HCT116 (cell line): ENCODE measurements around the gene FHIT. TPM values are rescaled to one million over a fixed set of nuclear protein-coding genes. Genes with fewer than 3 reads are reported as not detected.

Experiments used
- ATAC-seq: fragments of 200-7000 bp; cut with Tn5 transposase; 2 replicates; pipeline ENCODE4 v1.9.1; 2020; ENCODE audit warnings: mild to moderate bottlenecking, moderate library complexity
- BruUV-seq: library from RNA; stranded (reverse); fragments of 400-500 nt; replicated peaks from 2 replicates; lab custom pipeline; 2021; lab: Mats Ljungman, UMichigan
- CTCF ChIA-PET: fragments of 300-600 bp; sonication (Branson Sonifier 250); formaldehyde crosslinking; loops from one replicate; lab custom pipeline; 2021; ENCODE audit warnings: antibody characterized with exemption; lab: Charles Lee
- POLR2A ChIA-PET: fragments of 300-600, 350-600 bp; sonication (Branson Sonifier 250); formaldehyde crosslinking; loops from one replicate; lab custom pipeline; 2021; ENCODE audit warnings: antibody characterized with exemption; lab: Charles Lee
- RAD21 ChIA-PET, 2 experiments: fragments of 300-600 bp; sonication (Branson Sonifier 250); formaldehyde crosslinking; loops; one replicate each; lab custom pipeline; 2023; ENCODE audit warnings: low total read pairs in 2 of 2; ENCODE audit not compliant: uncharacterized antibody in 2 of 2, unreplicated experiment in 2 of 2, low non-redundant PET in 1 of 2; lab: Charles Lee
- DNase-seq: peaks from one replicate; pipeline ENCODE4 v3.0.0-alpha.2; 2010; ENCODE audit warnings: low read depth, low spot score
- H2AFZ ChIP-seq: fragments of 200-600 bp; shearing (Covaris generic), sonication (generic); 2 replicates; pipeline ENCODE4 v1.6.1; 2017; ENCODE audit warnings: low read depth, mixed run types, mixed read lengths, antibody characterized with exemption, low read length; ENCODE audit not compliant: poor library complexity, severe bottlenecking
- H3K27ac ChIP-seq: 2 replicates; pipeline ENCODE4 v1.5.1; 2012; ENCODE audit warnings: low read depth, low read length
- H3K27me3 ChIP-seq: fragments of 200-600 bp; sonication (generic); 2 replicates; pipeline ENCODE4 v1.6.1; 2016; ENCODE audit warnings: mixed run types, low read length, mixed read lengths; ENCODE audit not compliant: insufficient read depth
- H3K36me3 ChIP-seq, 2 experiments: fragments of 200-500 bp in 1 of 2; fragments of 200-600 bp in 1 of 2; sonication (Bioruptor generic) in 1 of 2; sonication (generic) in 1 of 2; 2 replicates each; pipeline versions ENCODE4 v1.5.1 to v1.6.1; 2014 to 2016; ENCODE audit warnings: low read length in 2 of 2, inconsistent platforms in 1 of 2, mixed read lengths in 1 of 2, mixed run types in 1 of 2; ENCODE audit not compliant: insufficient read depth in 2 of 2, control insufficient read depth in 1 of 2
- H3K4me1 ChIP-seq, 2 experiments: fragments of 200-600 bp in 1 of 2; sonication (generic) in 1 of 2; 2 replicates each; pipeline versions ENCODE4 v1.5.1 to v1.6.1; 2012 to 2017; ENCODE audit warnings: low read length in 2 of 2, inconsistent platforms in 1 of 2, mild to moderate bottlenecking in 1 of 2, mixed read lengths in 1 of 2, mixed run types in 1 of 2, moderate library complexity in 1 of 2; ENCODE audit not compliant: insufficient read depth in 2 of 2, control insufficient read depth in 1 of 2
- H3K4me2 ChIP-seq: fragments of 200-600 bp; sonication (generic); 2 replicates; pipeline ENCODE4 v1.6.1; 2017; ENCODE audit warnings: mixed run types, low read length, mixed read lengths
- H3K4me3 ChIP-seq, 2 experiments: fragments of 200-600 bp in 1 of 2; sonication (generic) in 1 of 2; replicated peaks in 1 of 2; 2 replicates each; pipeline ENCODE4 v1.5.1; 2011 to 2016; ENCODE audit warnings: low read length in 2 of 2, control low read depth in 1 of 2, low read depth in 1 of 2, mild to moderate bottlenecking in 1 of 2, mixed read lengths in 1 of 2, mixed run types in 1 of 2
- H3K79me2 ChIP-seq: fragments of 200-600 bp; sonication (generic); 2 replicates; pipeline ENCODE4 v1.6.1; 2017; ENCODE audit warnings: mild to moderate bottlenecking, mixed run types, low read length, moderate library complexity, mixed read lengths; ENCODE audit not compliant: insufficient read depth
- H3K9ac ChIP-seq: fragments of 200-600 bp; sonication (generic); 2 replicates; pipeline ENCODE4 v1.6.1; 2016; ENCODE audit warnings: low read length, mixed read lengths
- H3K9me2 ChIP-seq: fragments of 200-600 bp; sonication (generic), shearing (Covaris generic); 2 replicates; pipeline ENCODE4 v1.6.1; 2017; ENCODE audit warnings: mixed run types, mild to moderate bottlenecking, moderate library complexity; ENCODE audit not compliant: insufficient read depth
- H3K9me3 ChIP-seq, 2 experiments: fragments of 200-500 bp in 1 of 2; fragments of 200-600 bp in 1 of 2; sonication (Bioruptor generic) in 1 of 2; sonication (generic) in 1 of 2; 2 replicates each; pipeline ENCODE4 v1.6.1; 2014 to 2017; ENCODE audit warnings: low read length in 2 of 2, mixed read lengths in 2 of 2, inconsistent platforms in 1 of 2, low read depth in 1 of 2, mild to moderate bottlenecking in 1 of 2, mixed run types in 1 of 2, moderate library complexity in 1 of 2; ENCODE audit not compliant: control insufficient read depth in 1 of 2, insufficient read depth in 1 of 2
- H4K20me1 ChIP-seq: fragments of 200-600 bp; sonication (generic), shearing (Covaris generic); 2 replicates; pipeline ENCODE4 v1.6.1; 2017; ENCODE audit warnings: mixed run types, mild to moderate bottlenecking, moderate library complexity; ENCODE audit not compliant: insufficient read depth
- ATF3 ChIP-seq: IDR thresholded peaks from 2 replicates; pipeline ENCODE4 v1.6.1; 2012
- CBX3 ChIP-seq: IDR thresholded peaks from 2 replicates; pipeline ENCODE4 v1.6.1; 2012; ENCODE audit warnings: low read depth
- EGR1 ChIP-seq: IDR thresholded peaks from 2 replicates; pipeline ENCODE4 v1.6.1; 2012; ENCODE audit warnings: low read depth
- ELF1 ChIP-seq: IDR thresholded peaks from 2 replicates; pipeline ENCODE4 v1.6.1; 2012; ENCODE audit warnings: low read depth, borderline replicate concordance
- EZH2 ChIP-seq: fragments of 200-600 bp; sonication (generic); IDR thresholded peaks from 2 replicates; pipeline ENCODE4 v1.6.1; 2017; ENCODE audit warnings: antibody characterized with exemption, mixed run types
- EZH2phosphoT487 ChIP-seq: fragments of 200-600 bp; IDR thresholded peaks from 2 replicates; pipeline ENCODE4 v1.6.1; 2018; ENCODE audit warnings: antibody characterized with exemption, borderline replicate concordance
- FOSL1 ChIP-seq: IDR thresholded peaks from 2 replicates; pipeline ENCODE4 v1.6.1; 2012; ENCODE audit warnings: low read depth
- JUND ChIP-seq: IDR thresholded peaks from 2 replicates; pipeline ENCODE4 v1.6.1; 2012
- MAX ChIP-seq: IDR thresholded peaks from 2 replicates; pipeline ENCODE4 v1.6.1; 2012
- POLR2A ChIP-seq: IDR thresholded peaks from 2 replicates; pipeline ENCODE4 v1.7.0; 2011; ENCODE audit warnings: borderline replicate concordance; ENCODE audit not compliant: insufficient read depth, insufficient read length; ENCODE audit errors: extremely low read depth
- POLR2AphosphoS5 ChIP-seq: IDR thresholded peaks from 2 replicates; pipeline ENCODE4 v1.6.1; 2011; ENCODE audit warnings: mild to moderate bottlenecking, low read depth, low read length, moderate library complexity
- RAD21 ChIP-seq: IDR thresholded peaks from 2 replicates; pipeline ENCODE4 v1.6.1; 2012; ENCODE audit warnings: low read depth, mild to moderate bottlenecking
- REST ChIP-seq: IDR thresholded peaks from 2 replicates; pipeline ENCODE4 v1.6.1; 2012; ENCODE audit warnings: low read depth
- SIN3A ChIP-seq: IDR thresholded peaks from 2 replicates; pipeline ENCODE4 v1.6.1; 2012; ENCODE audit warnings: low read depth
- TCF7L2 ChIP-seq: IDR thresholded peaks from 2 replicates; pipeline ENCODE4 v1.7.0; 2011; ENCODE audit warnings: borderline replicate concordance, inconsistent platforms; ENCODE audit not compliant: insufficient read depth, insufficient read length; ENCODE audit errors: extremely low read depth
- YY1 ChIP-seq: IDR thresholded peaks from 2 replicates; pipeline ENCODE4 v1.6.1; 2011; ENCODE audit warnings: low read length, low read depth, moderate library complexity, mild to moderate bottlenecking; ENCODE audit not compliant: insufficient replicate concordance; ENCODE audit errors: extremely low read depth
- ZBTB33 ChIP-seq: IDR thresholded peaks from 2 replicates; pipeline ENCODE4 v1.6.1; 2011; ENCODE audit warnings: mild to moderate bottlenecking, low read length, moderate library complexity; ENCODE audit not compliant: insufficient replicate concordance; ENCODE audit errors: extremely low read depth
- ZFX ChIP-seq: fragments of 450-650 bp; IDR thresholded peaks from 2 replicates; pipeline ENCODE4 v1.6.1; 2017
- intact Hi-C: fragments of 100-400 bp; cut with micrococcal nuclease; formaldehyde crosslinking; loops from 2 replicates; pipeline ENCODE4 v1.10.0; 2022
- total RNA-seq: library from RNA; stranded (reverse); gene quantifications from one replicate; pipeline ENCODE4 v1.2.1, GENCODE V29; 2021; ENCODE audit not compliant: unreplicated experiment
- TF ChIP-seq, protein P1 (sequence below), 3 experiments: fragments of 200-600 bp in 1 of 3; sonication (generic) in 1 of 3; IDR thresholded peaks in 2 of 3; conservative IDR thresholded peaks in 1 of 3; 2 replicates each; pipeline ENCODE4 v1.5.1; 2012 to 2017; ENCODE audit warnings: low read depth in 2 of 3, low read length in 2 of 3, antibody characterized with exemption in 1 of 3, borderline replicate concordance in 1 of 3, control low read depth in 1 of 3, mild to moderate bottlenecking in 1 of 3, mixed read lengths in 1 of 3, mixed run types in 1 of 3, moderate library complexity in 1 of 3; ENCODE audit not compliant: insufficient read depth in 1 of 3

The FHIT gene
- total RNA-seq, 1 experiment from 2014 or later, result 20.1 TPM

GRCh38 chr3:60512506-60512905, 738.7 kb downstream of the FHIT start:
- Histone ChIP-seq H3K79me2 (no peaks in the 10 kb centered on the region), H4K20me1 (no peaks in the 10 kb centered on the region), H3K4me1 (no peaks in the 10 kb centered on the region), H3K4me3 (no peak overlapping the region), H2AFZ (no peak overlapping the region), H3K9me3 (no peaks in the 10 kb centered on the region), H3K9ac (no peak overlapping the region), H3K4me2 (no peak overlapping the region), H3K9me2 (no peaks in the 10 kb centered on the region), H3K27me3 (no peaks in the 10 kb centered on the region), H3K36me3 (no peaks in the 10 kb centered on the region), H3K27ac (no peak overlapping the region)
- ChIA-PET RAD21 (no interaction called here), POLR2A (no interaction called here), CTCF (no interaction called here)
- ATAC-seq (no peak), DNase-seq (no peak)
- TF ChIP-seq ZBTB33 (no peak), ELF1 (no peak), JUND (no peak), POLR2A (no peak), TCF7L2 (no peak), EGR1 (no peak), ZFX (no peak), MAX (no peak), YY1 (no peak), SIN3A (no peak), CBX3 (no peak), REST (no peak), EZH2 (no peak), FOSL1 (no peak), RAD21 (no peak), ATF3 (no peak), POLR2AphosphoS5 (no peak), EZH2phosphoT487 (no peak)
- TF ChIP-seq, protein P1, sequence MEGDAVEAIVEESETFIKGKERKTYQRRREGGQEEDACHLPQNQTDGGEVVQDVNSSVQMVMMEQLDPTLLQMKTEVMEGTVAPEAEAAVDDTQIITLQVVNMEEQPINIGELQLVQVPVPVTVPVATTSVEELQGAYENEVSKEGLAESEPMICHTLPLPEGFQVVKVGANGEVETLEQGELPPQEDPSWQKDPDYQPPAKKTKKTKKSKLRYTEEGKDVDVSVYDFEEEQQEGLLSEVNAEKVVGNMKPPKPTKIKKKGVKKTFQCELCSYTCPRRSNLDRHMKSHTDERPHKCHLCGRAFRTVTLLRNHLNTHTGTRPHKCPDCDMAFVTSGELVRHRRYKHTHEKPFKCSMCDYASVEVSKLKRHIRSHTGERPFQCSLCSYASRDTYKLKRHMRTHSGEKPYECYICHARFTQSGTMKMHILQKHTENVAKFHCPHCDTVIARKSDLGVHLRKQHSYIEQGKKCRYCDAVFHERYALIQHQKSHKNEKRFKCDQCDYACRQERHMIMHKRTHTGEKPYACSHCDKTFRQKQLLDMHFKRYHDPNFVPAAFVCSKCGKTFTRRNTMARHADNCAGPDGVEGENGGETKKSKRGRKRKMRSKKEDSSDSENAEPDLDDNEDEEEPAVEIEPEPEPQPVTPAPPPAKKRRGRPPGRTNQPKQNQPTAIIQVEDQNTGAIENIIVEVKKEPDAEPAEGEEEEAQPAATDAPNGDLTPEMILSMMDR (IDR thresholded peaks at IDR 0.05 in 2 of 3, conservative IDR thresholded peaks at IDR 0.05 in 1 of 3; ENCODE audit: borderline replicate concordance in 1 of 3, insufficient read depth in 1 of 3, low read depth in 2 of 3, low read length in 2 of 3), result no peak
- intact Hi-C loops, result no loop called here
- BruUV-seq, result no TSS peak
